Stimulated activated effector memory CD8-positive, alpha-beta T cell treated with anti-CD3 and anti-CD28 coated beads, Interleukin-12 subunit alpha, Interleukin-12 subunit beta, amount 100 ng/mL, for 72 hours (primary cell): ENCODE data around the gene PCK2.
A peak's percentile ranks its signal among the peaks of the same experiment; 100 is the strongest.

ENCODE experiments used
- ATAC-seq: fragments of 150-1000 bp; cut with Tn5 transposase; 2 replicates; pipeline ENCODE4 v1.10.0; 2021
- DNase-seq, 2 donors: peaks; one replicate each; pipeline ENCODE4 v3.0.0; 2021 to 2022; ENCODE audit warnings: low spot score in 2 of 2
- H3K27ac Mint-ChIP-seq: one replicate; pipeline ENCODE4 v1.8.0; 2022; ENCODE audit warnings: mild to moderate bottlenecking, mixed read lengths
- H3K36me3 Mint-ChIP-seq: one replicate; pipeline ENCODE4 v1.8.0; 2022; ENCODE audit warnings: mild to moderate bottlenecking, mixed read lengths
- H3K4me1 Mint-ChIP-seq: one replicate; pipeline ENCODE4 v1.8.0; 2022; ENCODE audit warnings: mixed read lengths
- H3K4me3 Mint-ChIP-seq: one replicate; pipeline ENCODE4 v1.8.0; 2022; ENCODE audit warnings: mild to moderate bottlenecking, mixed read lengths
- H3K9me3 Mint-ChIP-seq: one replicate; pipeline ENCODE4 v1.8.0; 2022; ENCODE audit warnings: mixed read lengths

Gene PCK2

GRCh38 chr14:24139272-24139934, 45.3 kb downstream of the PCK2 start:
- peaks cover 73% of the 10 kb centered on the region for H3K4me1 Mint-ChIP-seq
- DNase-seq: no peak
- ATAC-seq: no peak
- H3K27ac Mint-ChIP-seq: peak overlapping the region; percentile 56
- H3K4me3 Mint-ChIP-seq: peak overlapping the region; percentile 87
- H3K9me3 Mint-ChIP-seq: no peaks in the 10 kb centered on the region
- peaks cover 79% of the 10 kb centered on the region for H3K36me3 Mint-ChIP-seq

DNA sequence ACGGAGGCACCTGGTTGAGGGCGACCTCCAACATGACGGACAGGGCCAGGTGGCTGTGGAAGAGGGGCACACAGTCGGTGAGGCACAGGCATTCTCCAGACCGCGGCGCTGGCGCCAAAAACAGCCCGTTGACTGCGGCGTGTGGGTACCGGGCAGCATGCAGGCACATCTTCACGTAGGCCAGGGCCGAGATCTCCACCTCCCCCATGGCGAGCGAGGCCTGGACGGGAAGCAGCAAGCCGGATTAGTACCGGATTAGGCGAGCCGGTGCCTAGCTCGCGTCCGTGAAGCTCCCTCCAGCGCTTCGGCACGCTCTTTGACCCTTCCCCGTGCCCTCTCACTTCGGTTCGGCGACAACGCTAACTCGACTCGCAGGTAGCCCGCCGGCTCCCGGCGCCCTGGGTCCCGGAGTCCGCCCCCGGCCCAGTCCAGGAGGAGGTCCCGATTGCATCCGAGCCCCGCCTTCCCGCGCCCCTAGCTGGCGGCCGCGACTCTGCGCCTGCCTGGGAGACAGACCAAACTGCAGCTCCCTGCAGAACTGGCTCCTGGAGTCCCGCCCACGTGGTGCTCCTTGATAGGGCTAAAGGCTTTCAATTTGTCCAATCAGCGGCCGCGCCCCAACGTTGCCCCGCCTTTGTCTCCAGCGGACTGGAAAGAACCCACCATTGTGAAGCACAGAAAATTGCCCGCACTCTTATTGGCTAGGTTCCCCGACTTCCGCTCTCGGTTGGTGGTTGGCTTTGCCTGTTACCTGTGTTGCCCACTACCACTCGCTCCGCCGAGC, 47.2 kb downstream of the PCK2 start, which contains the start of gene EMC9:
TSS of gene EMC9 (minus strand) at position 495 of the 784 bp plus-strand sequence. CDS start at position 208, 287 bp downstream.
- Mint-ChIP-seq H3K4me3 (peak within 1 kb of the TSS; percentile 87), H3K36me3 (peaks cover 98% of the 10 kb centered on the region), H3K27ac (peak within 1 kb of the TSS; percentile 92), H3K9me3 (no peaks in the 10 kb centered on the region), H3K4me1 (peaks cover 79% of the 10 kb centered on the region)
- ATAC-seq: peak; percentile 92
- DNase-seq: peak; percentile 93 to 99

GRCh38 chr14:24143511-24143910, 49.4 kb downstream of the PCK2 start:
- H3K9me3 Mint-ChIP-seq: no peaks in the 10 kb centered on the region
- ATAC-seq (no peak), DNase-seq (no peak)
- H3K4me1 Mint-ChIP-seq: peaks cover 73% of the 10 kb centered on the region
- H3K4me3 Mint-ChIP-seq: peak overlapping the region; percentile 87
- H3K36me3 Mint-ChIP-seq: peaks cover 88% of the 10 kb centered on the region
- peak overlapping the region; percentile 20 for H3K27ac Mint-ChIP-seq

DNA sequence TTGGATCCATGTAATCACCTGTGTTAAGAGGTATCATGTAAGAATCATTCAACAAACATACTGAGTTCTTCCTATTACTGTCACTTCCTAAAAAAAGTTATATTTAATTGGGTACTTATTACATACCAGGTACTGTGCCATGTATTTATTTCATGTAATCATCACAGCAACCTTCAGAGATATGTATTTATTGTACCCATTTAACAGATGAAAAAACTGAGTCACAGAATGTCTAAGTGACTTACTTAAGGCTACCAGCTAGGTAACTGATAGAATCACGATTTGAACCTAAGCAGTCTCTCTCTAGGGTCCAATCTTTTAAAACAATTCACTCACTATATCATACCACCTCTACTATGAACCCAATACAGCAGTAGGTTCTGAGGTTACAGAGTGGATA, 50.3 kb downstream of the PCK2 start:
- H3K27ac Mint-ChIP-seq: no peak overlapping the region
- DNase-seq (no peak), ATAC-seq (no peak)
- H3K4me3 Mint-ChIP-seq: peak overlapping the region; percentile 98
- peaks cover 73% of the 10 kb centered on the region for H3K4me1 Mint-ChIP-seq
- no peaks in the 10 kb centered on the region for H3K9me3 Mint-ChIP-seq
- H3K36me3 Mint-ChIP-seq: peaks cover 87% of the 10 kb centered on the region

DNA sequence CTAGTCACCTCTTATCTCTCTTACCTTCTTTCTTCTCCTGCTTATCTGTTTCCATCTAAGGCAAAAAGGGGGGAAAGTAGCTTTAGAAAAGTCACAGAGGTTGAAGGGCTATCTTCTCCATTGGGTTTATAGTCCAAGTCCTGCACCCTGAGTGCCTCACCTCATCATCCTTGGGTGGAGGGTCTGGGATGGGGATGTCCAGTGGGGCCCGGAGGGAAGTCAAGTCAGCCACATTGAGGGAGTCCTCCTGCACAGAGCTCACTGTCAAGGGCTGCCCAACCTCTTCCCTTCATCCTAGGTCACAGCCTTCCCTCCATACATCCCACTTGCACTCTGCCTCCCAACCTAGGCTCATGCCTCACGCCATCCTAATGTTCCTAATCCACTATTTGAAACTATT, 51.1 kb downstream of the PCK2 start:
- ATAC-seq (no peak), DNase-seq (no peak)
- peaks cover 73% of the 10 kb centered on the region for H3K4me1 Mint-ChIP-seq
- H3K27ac Mint-ChIP-seq: peak overlapping the region; percentile 94
- peaks cover 82% of the 10 kb centered on the region for H3K36me3 Mint-ChIP-seq
- no peaks in the 10 kb centered on the region for H3K9me3 Mint-ChIP-seq
- H3K4me3 Mint-ChIP-seq: peak overlapping the region; percentile 98

DNA sequence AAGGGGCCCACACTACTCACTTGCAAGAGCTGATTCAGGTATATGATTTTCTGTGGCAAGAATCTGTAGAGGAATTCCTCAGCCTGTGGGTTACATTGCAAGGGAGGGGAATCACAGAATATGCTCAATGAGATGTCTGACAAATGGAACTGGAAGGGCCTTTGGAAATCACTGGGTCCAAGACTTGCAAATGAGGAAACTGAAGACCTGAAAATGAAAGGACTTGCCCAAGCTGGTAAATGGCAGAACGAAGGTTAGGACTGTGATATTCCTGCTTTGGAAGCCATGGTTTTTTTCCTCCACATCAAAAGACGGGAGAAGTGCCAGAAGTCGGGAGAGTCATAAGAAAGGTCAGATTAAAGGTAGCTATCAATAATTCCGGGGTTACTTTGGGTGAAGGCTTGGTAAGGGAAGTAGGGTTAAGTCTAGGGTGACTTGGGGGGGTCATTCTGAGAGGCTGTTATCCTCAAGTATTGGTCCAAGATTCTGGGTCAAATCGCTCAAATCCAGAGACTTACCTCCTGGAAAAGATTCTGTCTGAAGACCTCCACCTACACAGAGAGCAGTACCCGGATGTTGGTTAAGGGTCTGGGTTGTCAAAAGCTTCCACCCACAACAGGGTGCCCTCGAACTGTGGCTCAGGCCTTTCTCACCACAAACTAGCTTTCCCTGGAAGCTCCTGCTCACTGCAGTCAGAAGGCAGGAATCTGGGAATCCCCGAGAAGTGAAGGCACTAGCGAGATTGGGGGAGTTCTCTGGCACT, 51.8 kb downstream of the PCK2 start:
- Mint-ChIP-seq H3K36me3 (peaks cover 82% of the 10 kb centered on the region), H3K4me3 (peak overlapping the region; percentile 98), H3K4me1 (peaks cover 75% of the 10 kb centered on the region), H3K27ac (peak overlapping the region; percentile 94), H3K9me3 (no peaks in the 10 kb centered on the region)
- DNase-seq (no peak), ATAC-seq (no peak)

GRCh38 chr14:24146453-24146977, 52.4 kb downstream of the PCK2 start, which contains the start of gene PSME2:
Gene PSME2, minus strand, starts transcription at chr14:24146610. Its CDS starts 29 bp downstream, at chr14:24146581.
- peak; percentile 75 for ATAC-seq
- peaks cover 76% of the 10 kb centered on the region for H3K4me1 Mint-ChIP-seq
- peak within 1 kb of the TSS; percentile 98 for H3K4me3 Mint-ChIP-seq
- H3K36me3 Mint-ChIP-seq: peaks cover 82% of the 10 kb centered on the region
- DNase-seq: peak; percentile 79 to 97
- peak within 1 kb of the TSS; percentile 94 for H3K27ac Mint-ChIP-seq
- no peaks in the 10 kb centered on the region for H3K9me3 Mint-ChIP-seq

DNA sequence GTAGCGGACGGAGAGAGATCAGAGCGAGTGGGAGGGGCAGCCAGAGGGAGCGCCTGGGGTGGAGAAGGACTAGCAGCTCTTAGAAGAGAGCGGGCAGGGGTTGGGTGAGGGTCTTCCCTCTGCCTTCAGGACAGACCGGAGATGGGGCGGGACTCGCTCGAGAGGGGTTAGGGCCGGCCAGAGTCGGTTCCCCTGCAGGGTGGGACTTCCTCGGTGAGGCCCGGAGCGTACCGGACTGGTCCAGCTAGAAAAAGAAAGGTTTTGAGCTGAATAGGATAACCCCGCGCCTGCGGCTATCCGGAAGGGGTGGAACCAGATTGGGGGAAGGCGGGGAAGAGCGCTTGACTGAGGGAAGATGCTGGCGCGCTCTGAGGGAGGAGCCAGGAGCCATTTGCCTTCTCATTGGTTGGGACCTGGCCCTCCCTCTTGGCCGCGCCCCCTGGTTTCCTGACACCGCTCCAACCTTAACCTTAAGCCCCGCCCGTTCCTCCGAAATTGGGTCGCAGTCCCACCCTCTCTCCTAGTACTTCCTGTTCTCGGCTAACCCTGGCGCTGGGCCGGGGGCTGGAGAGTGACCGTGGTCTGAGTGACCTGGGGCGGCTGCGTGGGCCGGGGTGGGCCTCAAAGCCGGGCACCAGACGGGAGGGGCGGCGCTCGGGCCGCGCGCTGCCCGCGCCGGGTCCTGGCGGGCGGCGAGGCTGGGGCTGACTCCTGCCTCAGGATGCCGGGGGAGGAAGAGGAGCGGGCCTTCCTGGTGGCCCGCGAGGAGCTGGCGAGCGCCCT, 53.1 kb downstream of the PCK2 start, which contains the start of gene RNF31:
TSS of gene RNF31 (plus strand) at position 521 of the 783 bp plus-strand sequence. CDS start at position 722, 201 bp downstream.
- Mint-ChIP-seq H3K9me3 (no peaks in the 10 kb centered on the region), H3K4me1 (peaks cover 70% of the 10 kb centered on the region), H3K4me3 (peak within 1 kb of the TSS; percentile 98), H3K27ac (peak within 1 kb of the TSS; percentile 94), H3K36me3 (peaks cover 82% of the 10 kb centered on the region)
- ATAC-seq (peak; percentile 92), DNase-seq (peak; percentile 79 to 97)

- ATAC-seq: no peak
- Mint-ChIP-seq H3K36me3 (peaks cover 82% of the 10 kb centered on the region), H3K4me1 (peaks cover 65% of the 10 kb centered on the region), H3K4me3 (peak overlapping the region; percentile 98), H3K9me3 (no peaks in the 10 kb centered on the region), H3K27ac (peak overlapping the region; percentile 94)
- DNase-seq: no peak
Measured at GRCh38 chr14:24147761-24148428, 53.8 kb downstream of the PCK2 start.

- Mint-ChIP-seq H3K4me1 (peaks cover 52% of the 10 kb centered on the region), H3K36me3 (peaks cover 82% of the 10 kb centered on the region), H3K27ac (no peak overlapping the region), H3K4me3 (peak overlapping the region; percentile 98), H3K9me3 (no peaks in the 10 kb centered on the region)
- DNase-seq (no peak), ATAC-seq (no peak)
Measured at GRCh38 chr14:24149302-24149969, 55.3 kb downstream of the PCK2 start.

GRCh38 chr14:24150061-24150460, 56.0 kb downstream of the PCK2 start:
- H3K27ac Mint-ChIP-seq: peak overlapping the region; percentile 65

GRCh38 chr14:24150567-24150966, 56.5 kb downstream of the PCK2 start:
- ATAC-seq (no peak), DNase-seq (no peak)
- H3K4me3 Mint-ChIP-seq: no peak overlapping the region
- H3K27ac Mint-ChIP-seq: peak overlapping the region; percentile 65
- H3K4me1 Mint-ChIP-seq: peaks cover 41% of the 10 kb centered on the region
- no peaks in the 10 kb centered on the region for H3K9me3 Mint-ChIP-seq
- peaks cover 82% of the 10 kb centered on the region for H3K36me3 Mint-ChIP-seq

More at GRCh38 chr14:24150061-24150460, 56.0 kb downstream of the PCK2 start:
- Mint-ChIP-seq H3K9me3 (no peaks in the 10 kb centered on the region), H3K36me3 (peaks cover 82% of the 10 kb centered on the region), H3K4me1 (peaks cover 46% of the 10 kb centered on the region), H3K4me3 (no peak overlapping the region)
- DNase-seq (no peak), ATAC-seq (no peak)

- no peak for ATAC-seq
- DNase-seq: no peak
- H3K4me3 Mint-ChIP-seq: no peak overlapping the region
- peaks cover 82% of the 10 kb centered on the region for H3K36me3 Mint-ChIP-seq
- peaks cover 38% of the 10 kb centered on the region for H3K4me1 Mint-ChIP-seq
- H3K27ac Mint-ChIP-seq: peak overlapping the region; percentile 65
- no peaks in the 10 kb centered on the region for H3K9me3 Mint-ChIP-seq
Measured at GRCh38 chr14:24150993-24151392, 56.9 kb downstream of the PCK2 start.
